GM12878 (cell line): ENCODE measurements around the gene BCOR. TPM values are rescaled to one million over a fixed set of nuclear protein-coding genes. Genes with fewer than 3 reads are reported as not detected.

Experiments used
- ATAC-seq: fragments of 200-7000 bp; cut with Tn5 transposase; 3 replicates; pipeline ENCODE4 v1.9.1; 2020; ENCODE audit warnings: mild to moderate bottlenecking, moderate library complexity
- BruUV-seq: library from RNA; stranded (reverse); fragments of 400-500 nt; replicated peaks from 2 replicates; lab custom pipeline; 2021; lab: Mats Ljungman, UMichigan
- CTCF ChIA-PET: fragments of 300-600 bp; sonication (Branson Sonifier 250); formaldehyde crosslinking; extraction: SDS; loops from one replicate; lab custom pipeline; 2021; ENCODE audit warnings: inconsistent platforms; lab: Yijun Ruan, JAX
- POLR2A ChIA-PET: fragments of 350-600 bp; formaldehyde crosslinking; extraction: SDS; loops from one replicate; lab custom pipeline; 2021; ENCODE audit warnings: inconsistent platforms; lab: Charles Lee
- RAD21 ChIA-PET: fragments of 300-600 bp; sonication (Branson Sonifier 250); formaldehyde crosslinking; loops from one replicate; lab custom pipeline; 2023; ENCODE audit warnings: antibody characterized with exemption; ENCODE audit not compliant: unreplicated experiment; lab: Charles Lee
- SMC1A ChIA-PET: fragments of 300-600 bp; sonication (Branson Sonifier 250); formaldehyde crosslinking; loops from one replicate; lab custom pipeline; 2023; ENCODE audit not compliant: unreplicated experiment, uncharacterized antibody; lab: Charles Lee
- DNase-seq: peaks from one replicate; pipeline ENCODE4 v3.0.0-alpha.2; 2011; ENCODE audit warnings: low read depth, low spot score
- FAIRE-seq: peaks from 3 replicates; lab custom pipeline; 2011; peaks lifted over from hg19 to GRCh38; lab: Jason Lieb, UNC
- H2AFZ ChIP-seq: 2 replicates; pipeline ENCODE4 v1.6.0; 2011; ENCODE audit warnings: low read depth, low read length, control low read depth; ENCODE audit not compliant: control insufficient read depth
- H3K27ac ChIP-seq: 2 replicates; pipeline ENCODE4 v1.5.1; 2011; ENCODE audit warnings: control low read depth; ENCODE audit not compliant: control insufficient read depth, insufficient read depth
- H3K27me3 ChIP-seq, 2 experiments: replicated peaks in 1 of 2; 2 replicates each; pipeline versions ENCODE4 v1.6.0 to v1.6.1; 2011; ENCODE audit warnings: low read length in 1 of 2; ENCODE audit not compliant: control insufficient read depth in 2 of 2, insufficient read depth in 2 of 2
- H3K36me3 ChIP-seq, 2 experiments: 2 replicates each; pipeline ENCODE4 v1.5.1; 2011; ENCODE audit warnings: low read length in 1 of 2; ENCODE audit not compliant: control insufficient read depth in 2 of 2, insufficient read depth in 2 of 2
- H3K4me1 ChIP-seq: 2 replicates; pipeline ENCODE4 v1.6.1; 2011; ENCODE audit warnings: mild to moderate bottlenecking, low read length, moderate library complexity, mixed read lengths; ENCODE audit not compliant: control insufficient read depth, insufficient read depth
- H3K4me2 ChIP-seq: 2 replicates; pipeline ENCODE4 v1.6.0; 2011; ENCODE audit warnings: control low read depth; ENCODE audit not compliant: control insufficient read depth, insufficient read depth
- H3K4me3 ChIP-seq: fragments of 200-600 bp; sonication (generic); 2 replicates; pipeline ENCODE4 v1.5.1; 2016
- H3K79me2 ChIP-seq: 2 replicates; pipeline ENCODE4 v1.6.0; 2011; ENCODE audit warnings: low read length; ENCODE audit not compliant: control insufficient read depth, insufficient read depth
- H3K9ac ChIP-seq: 2 replicates; pipeline ENCODE4 v1.8.0; 2011; ENCODE audit warnings: low read length, control low read depth, mixed read lengths; ENCODE audit not compliant: control insufficient read depth, insufficient read depth
- H3K9me3 ChIP-seq: replicated peaks from 3 replicates; pipeline ENCODE4 v1.5.1; 2011; ENCODE audit warnings: mild to moderate bottlenecking, low read length; ENCODE audit not compliant: control insufficient read depth, insufficient read depth
- H4K20me1 ChIP-seq: 2 replicates; pipeline ENCODE4 v1.6.0; 2011; ENCODE audit not compliant: control insufficient read depth, insufficient read depth
- CEBPZ ChIP-seq: fragments of 150-350 bp; IDR thresholded peaks from 2 replicates; pipeline ENCODE4 v1.6.1; 2016; ENCODE audit warnings: low read depth, low read length
- FOXK2 ChIP-seq: fragments of 450-650 bp; IDR thresholded peaks from 2 replicates; pipeline ENCODE4 v1.6.1; 2017; ENCODE audit warnings: mild to moderate bottlenecking, moderate library complexity
- IRF4 ChIP-seq: IDR thresholded peaks from 2 replicates; pipeline ENCODE4 v1.6.1; 2011; ENCODE audit warnings: low read depth, low read length
- NFYA ChIP-seq: IDR thresholded peaks from 2 replicates; pipeline ENCODE4 v1.6.1; 2011; ENCODE audit warnings: low read depth, mild to moderate bottlenecking, low read length, improper control_type of control experiment, borderline replicate concordance
- PML ChIP-seq: IDR thresholded peaks from 2 replicates; pipeline ENCODE4 v1.6.1; 2012; ENCODE audit warnings: low read length, inconsistent platforms
- SP1 ChIP-seq: IDR thresholded peaks from one replicate; pipeline ENCODE4 v1.6.1; 2011; ENCODE audit warnings: low read depth, low read length
- SUPT20H ChIP-seq: IDR thresholded peaks from 2 replicates; pipeline ENCODE4 v1.6.1; 2011; ENCODE audit warnings: low read depth, mild to moderate bottlenecking, low read length, moderate library complexity, borderline replicate concordance; ENCODE audit not compliant: control insufficient read depth
- TBL1XR1 ChIP-seq: IDR thresholded peaks from 2 replicates; pipeline ENCODE4 v1.6.1; 2012; ENCODE audit warnings: low read depth, low read length, improper control_type of control experiment
- ZBTB33 ChIP-seq: fragments of 450-650 bp; IDR thresholded peaks from 2 replicates; pipeline ENCODE4 v1.6.1; 2017; ENCODE audit warnings: mild to moderate bottlenecking
- ZBTB4 ChIP-seq: fragments of 450-650 bp; formaldehyde crosslinking; IDR thresholded peaks from 2 replicates; pipeline ENCODE4 v1.4.0; 2022; ENCODE audit warnings: mild to moderate bottlenecking, moderate library complexity
- WGBS: methylation state at CpG from one replicate; pipeline ENCODE4 v1.1.6; 2016; ENCODE audit warnings: low lambda C conversion rate; ENCODE audit not compliant: insufficient replicate concordance, insufficient coverage; ENCODE audit errors: missing lambda C conversion rate; 5-methylcytosine and 5-hydroxymethylcytosine counted together
- in situ Hi-C: fragments of 300-500 bp; cut with MboI; formaldehyde crosslinking; loops from 9 replicates; pipeline ENCODE4 v1.14.3; 2018; ENCODE audit warnings: mixed read lengths
- intact Hi-C: fragments of 100-400 bp; cut with micrococcal nuclease; formaldehyde crosslinking; loops from one replicate; pipeline ENCODE4 v1.14.2; 2022; ENCODE audit not compliant: unreplicated experiment
- polyA plus RNA-seq, 11 experiments: library from polyadenylated mRNA; depleted of rRNA in 4 of 11; unstranded in 6 of 11; stranded (reverse) in 5 of 11; fragments of >200 nt; fragmentation: Nextera tagmentation in 4 of 11; fragmentation: Illumina TruSeq in 1 of 11; extraction: Ambion mirVana in 4 of 11; extraction: Trizol in 1 of 11; gene quantifications; 1 replicate in 1 of 11; 2 replicates in 10 of 11; pipeline versions ENCODE4 v1.2.1 to v1.2.3, GENCODE V29; 2011 to 2016; ENCODE audit warnings: inconsistent platforms in 2 of 11, missing spikeins in 2 of 11, low read depth in 1 of 11
- total RNA-seq, 4 experiments: library from RNA; depleted of rRNA in 3 of 4; stranded (reverse); fragments of >200 nt in 3 of 4; fragmentation: Illumina TruSeq in 1 of 4; extraction: Trizol in 1 of 4; gene quantifications; 2 replicates each; pipeline versions ENCODE4 v1.2.1 to v1.2.3, GENCODE V29; 2013 to 2021

The BCOR gene
- total and polyA plus RNA-seq, 10 of the 15 experiments (the other 5 are each of a cell fraction or from before 2014, with no cell fraction given) = 5.1 to 16.4 (median 10.1) TPM

- CTCF ChIA-PET = no interaction called here
- ATAC-seq (no peak), DNase-seq (no peak), FAIRE-seq (no peak)
- peaks cover 4% of the 10 kb centered on the region for H3K79me2 ChIP-seq
- intact Hi-C loops = no loop called here
- RAD21 ChIA-PET = no interaction called here
- SMC1A ChIA-PET = no interaction called here
- H3K27me3 ChIP-seq = no peaks in the 10 kb centered on the region; a peak in 1 of 4 replicates
- H2AFZ ChIP-seq = no peak overlapping the region
- BruUV-seq = no TSS peak
- H3K27ac ChIP-seq = no peak overlapping the region
- peak overlapping the region; percentile 36; the same call in 1 of the 2 replicates for H3K4me3 ChIP-seq
- WGBS = 76% methylated on average over 54 of the region's 66 CpGs
- no peaks in the 10 kb centered on the region for H3K36me3 ChIP-seq
- no peak for TF ChIP-seq IRF4
- no peak for TF ChIP-seq ZBTB4 (CRISPR knock-in tag)
- TF ChIP-seq TBL1XR1 = no peak
- no peak for TF ChIP-seq CEBPZ
- TF ChIP-seq ZBTB33 = no peak
- TF ChIP-seq SUPT20H = no peak
- TF ChIP-seq SP1 = no peak
- TF ChIP-seq FOXK2 = no peak
- TF ChIP-seq PML = no peak
- no peak for TF ChIP-seq NFYA
- peak overlapping the region; percentile 40 for H3K4me2 ChIP-seq
- H3K9me3 ChIP-seq = no peaks in the 10 kb centered on the region; the same call in 1 of the 3 replicates
- peaks cover 11% of the 10 kb centered on the region; the same call in 1 of the 2 replicates for H3K4me1 ChIP-seq
- no peak overlapping the region for H3K9ac ChIP-seq
- in situ Hi-C loops = no loop called here
- POLR2A ChIA-PET = no interaction called here
- H4K20me1 ChIP-seq = no peaks in the 10 kb centered on the region
These were observed 10.6 kb upstream of the BCOR start for GRCh38 chrX:40108162-40108958.
